ENCODE measurements around the gene BLOC1S3. TPM values are rescaled to one million over a fixed set of nuclear protein-coding genes. Genes with fewer than 3 reads are reported as not detected.

BLOC1S3 gene
- total RNA-seq, 1 donor from 2014 or later = 15.6 TPM

DNA sequence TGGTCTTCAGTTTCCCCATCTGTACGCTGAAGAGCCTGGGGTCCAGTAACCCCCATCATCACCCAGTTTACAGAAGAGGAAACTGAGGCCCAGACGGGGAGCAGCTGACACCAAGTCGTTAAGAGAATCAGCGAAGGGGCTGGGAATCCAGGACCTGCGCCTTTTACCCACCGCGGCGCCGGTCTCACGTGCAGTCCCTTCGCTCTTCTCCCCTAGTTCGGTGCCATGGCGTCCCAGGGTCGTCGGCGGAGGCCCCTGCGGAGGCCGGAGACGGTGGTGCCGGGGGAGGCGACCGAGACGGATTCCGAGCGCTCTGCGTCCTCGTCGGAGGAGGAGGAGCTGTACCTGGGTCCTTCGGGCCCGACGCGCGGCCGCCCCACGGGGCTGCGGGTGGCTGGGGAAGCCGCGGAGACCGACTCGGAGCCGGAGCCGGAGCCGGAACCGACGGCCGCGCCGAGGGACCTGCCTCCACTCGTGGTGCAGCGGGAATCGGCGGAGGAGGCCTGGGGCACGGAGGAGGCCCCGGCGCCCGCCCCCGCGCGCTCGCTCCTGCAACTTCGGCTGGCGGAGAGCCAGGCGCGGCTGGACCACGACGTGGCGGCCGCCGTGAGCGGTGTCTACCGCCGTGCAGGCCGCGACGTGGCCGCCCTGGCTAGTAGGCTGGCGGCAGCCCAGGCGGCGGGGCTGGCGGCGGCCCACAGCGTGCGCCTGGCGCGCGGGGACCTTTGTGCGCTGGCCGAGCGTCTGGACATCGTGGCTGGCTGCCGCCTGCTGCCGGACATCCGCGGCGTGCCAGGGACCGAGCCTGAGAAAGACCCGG is 698 bp downstream of the BLOC1S3 start:
- no peak for DNase-seq (ENCODE audit: extremely low read depth, low read depth, low spot score)

DNA sequence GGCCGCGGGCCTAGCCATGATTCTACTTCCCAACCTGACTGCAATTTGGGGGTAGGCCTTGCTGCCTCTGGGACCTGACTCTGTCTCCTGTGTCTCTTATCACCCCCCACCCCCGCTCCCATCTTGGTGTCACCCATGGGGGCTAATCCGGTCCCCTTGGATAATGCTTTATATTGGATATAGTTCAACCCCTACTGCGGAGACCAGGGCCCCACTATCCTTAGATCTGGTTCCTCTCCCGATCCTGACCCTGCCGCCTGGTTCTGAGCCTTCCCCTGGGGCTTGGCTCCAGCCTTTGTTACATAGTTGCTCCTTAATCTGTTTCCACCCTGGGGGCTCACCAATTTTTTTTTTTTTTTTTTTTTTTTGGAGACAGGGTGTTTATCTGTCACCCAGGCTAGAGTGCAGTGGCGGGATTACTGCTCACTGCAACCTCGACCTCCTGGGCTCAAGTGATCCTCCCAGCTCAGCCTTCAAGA is 1.3 kb downstream of the BLOC1S3 start:
- DNase-seq (ENCODE audit: extremely low read depth, low read depth, low spot score) = no peak

DNA sequence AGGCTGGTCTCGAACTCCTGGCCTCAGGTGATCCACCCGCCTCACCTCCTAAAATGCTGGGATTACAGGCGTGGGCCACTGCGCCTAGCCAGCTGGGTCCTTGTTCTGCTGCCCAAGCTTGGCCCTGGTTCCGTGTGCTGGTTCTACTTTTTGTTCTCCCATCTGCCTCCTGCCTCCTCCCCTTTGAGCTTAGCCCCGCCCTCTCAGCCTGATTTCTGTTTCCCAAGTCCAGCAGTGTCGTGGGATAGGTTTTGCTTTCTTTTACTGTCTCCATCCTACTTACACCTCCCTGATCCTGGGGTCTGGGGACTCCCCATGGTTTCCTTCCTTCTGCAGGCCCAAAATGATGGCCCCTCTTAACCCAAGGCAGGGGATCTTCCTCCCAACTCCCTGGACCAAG is 2.4 kb downstream of the BLOC1S3 start:
- no peak for DNase-seq (ENCODE audit: extremely low read depth, low read depth, low spot score)

DNA sequence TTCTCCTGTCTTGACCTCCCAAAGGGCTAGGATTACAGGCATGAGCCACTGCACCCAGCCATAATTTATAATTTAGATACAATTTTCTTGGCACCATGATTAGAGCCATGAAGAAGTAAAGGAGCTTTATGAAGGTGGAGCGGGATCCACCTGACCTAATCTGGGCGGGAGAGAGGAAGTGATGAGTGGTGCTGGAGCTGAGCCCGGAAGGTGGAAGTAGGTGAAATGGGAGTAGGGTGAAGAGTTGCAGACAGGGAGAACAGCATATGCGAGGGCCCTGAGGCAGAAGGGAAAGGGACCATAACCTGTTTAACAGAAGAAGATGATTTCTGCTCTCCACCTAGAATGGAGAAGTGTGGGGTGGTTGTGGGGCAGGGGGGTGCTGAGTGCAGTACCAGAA is 4.2 kb downstream of the BLOC1S3 start:
- no peak for DNase-seq (ENCODE audit: extremely low read depth, low read depth, low spot score)

GRCh38 chr19:45184115-45184514 is 5.5 kb downstream of the BLOC1S3 start:
- no peak for DNase-seq (ENCODE audit: extremely low read depth, low read depth, low spot score)

GRCh38 chr19:45186509-45187334 is 8.1 kb downstream of the BLOC1S3 start:
- DNase-seq (ENCODE audit: extremely low read depth, low read depth, low spot score) = no peak

DNA sequence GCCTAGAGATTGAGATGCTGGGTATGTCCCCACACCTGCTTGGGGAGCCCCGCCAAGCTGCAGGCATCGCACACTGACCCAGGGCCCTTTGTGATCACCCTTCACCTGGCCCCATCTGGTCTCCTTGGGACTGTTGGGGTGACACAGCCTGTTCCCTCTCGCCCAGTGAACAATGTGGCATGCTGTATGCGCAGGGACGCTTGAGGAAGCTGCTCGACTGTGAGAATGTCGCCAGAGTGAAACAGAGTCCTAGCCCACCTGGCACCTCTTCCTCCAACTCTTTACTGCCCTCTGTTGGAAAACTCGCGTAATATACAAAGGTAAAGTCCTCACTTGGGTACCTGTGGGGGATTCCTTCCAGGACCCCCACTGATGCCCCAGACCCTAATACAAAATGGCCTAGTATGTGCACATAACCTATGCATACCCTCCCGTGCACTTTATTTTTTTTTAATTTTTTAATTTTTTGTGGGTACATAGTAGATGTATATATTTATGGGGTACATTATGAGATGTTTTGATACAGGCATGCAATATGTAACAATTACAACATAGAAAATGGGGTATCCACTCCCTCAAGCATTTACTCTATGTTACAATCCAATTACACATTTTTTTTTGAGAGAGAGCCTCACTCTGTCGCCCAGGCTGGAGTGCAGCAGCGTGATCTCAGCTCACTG is 9.0 kb downstream of the BLOC1S3 start:
- DNase-seq (ENCODE audit: extremely low read depth, low read depth, low spot score) = no peak

DNA sequence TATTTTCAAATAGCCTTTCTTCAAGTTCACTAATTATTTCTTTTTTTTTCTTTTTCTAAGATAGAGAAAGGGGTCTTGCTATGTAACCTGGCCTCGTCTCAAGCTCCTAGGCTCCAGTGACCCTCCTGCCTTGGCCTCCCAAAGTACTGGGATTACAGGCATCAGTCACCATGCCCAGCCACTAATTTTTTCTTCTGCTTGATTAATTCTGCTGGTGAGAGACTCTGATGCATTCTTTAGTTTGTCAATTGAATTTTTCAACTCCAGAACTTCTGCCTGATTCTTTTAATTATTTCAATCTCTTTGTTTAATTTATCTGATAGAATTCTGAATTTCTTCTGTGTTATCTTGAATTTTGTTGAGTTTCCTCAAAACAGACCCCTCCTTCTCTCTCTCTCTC is 11.4 kb downstream of the BLOC1S3 start:
- no peak for DNase-seq (ENCODE audit: extremely low read depth, low read depth, low spot score)

DNA sequence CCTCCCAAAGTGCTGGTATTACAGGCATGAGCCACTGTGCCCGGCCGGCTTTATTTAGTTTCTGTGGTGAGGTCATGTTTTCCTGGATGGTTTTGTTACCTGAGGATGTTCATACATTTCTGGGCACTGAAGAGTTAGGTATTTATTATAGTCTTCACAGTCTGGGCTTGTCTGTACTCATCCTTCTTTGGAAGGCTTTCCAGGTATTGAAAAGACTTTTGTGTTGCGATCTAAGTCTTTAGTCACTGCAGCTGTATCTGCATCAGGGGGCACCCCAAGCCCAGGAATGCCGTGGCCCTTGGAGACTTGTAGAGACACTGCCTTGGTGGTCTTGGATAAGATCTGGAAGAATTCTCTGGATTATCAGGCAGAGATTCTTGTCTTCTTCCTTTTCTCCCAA is 12.8 kb downstream of the BLOC1S3 start:
- DNase-seq (ENCODE audit: extremely low read depth, low read depth, low spot score) = no peak

GRCh38 chr19:45195764-45196163 is 17.2 kb downstream of the BLOC1S3 start:
- DNase-seq (ENCODE audit: extremely low read depth, low read depth, low spot score) = no peak

DNA sequence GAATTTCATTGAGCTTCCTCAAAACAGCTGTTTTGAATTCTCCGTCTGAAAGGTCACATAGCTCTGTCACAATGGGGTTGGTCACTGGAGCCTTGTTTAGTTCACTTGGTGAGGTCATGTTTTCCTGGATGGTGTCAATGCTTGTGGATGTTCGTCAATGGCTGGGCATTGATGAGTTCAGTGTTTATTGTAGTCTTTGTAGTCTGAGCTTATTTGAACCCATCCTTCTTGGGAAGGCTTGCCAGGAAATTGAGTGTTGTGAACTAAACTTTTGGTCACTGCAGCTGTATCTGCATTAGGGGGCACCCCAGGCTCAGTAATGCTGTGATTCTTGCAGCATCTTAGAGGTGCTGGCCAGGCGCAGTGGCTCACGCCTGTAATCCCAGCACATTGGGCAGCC is 22.0 kb downstream of the BLOC1S3 start:
- no peak for DNase-seq (ENCODE audit: extremely low read depth, low read depth, low spot score)

GRCh38 chr19:45202637-45203036 is 24.1 kb downstream of the BLOC1S3 start:
- DNase-seq (ENCODE audit: extremely low read depth, low read depth, low spot score) = no peak

GRCh38 chr19:45205810-45206209 is 27.2 kb downstream of the BLOC1S3 start:
- DNase-seq (ENCODE audit: extremely low read depth, low read depth, low spot score) = no peak

GRCh38 chr19:45206328-45206727 is 27.7 kb downstream of the BLOC1S3 start:
- no peak for DNase-seq (ENCODE audit: extremely low read depth, low read depth, low spot score)

DNA sequence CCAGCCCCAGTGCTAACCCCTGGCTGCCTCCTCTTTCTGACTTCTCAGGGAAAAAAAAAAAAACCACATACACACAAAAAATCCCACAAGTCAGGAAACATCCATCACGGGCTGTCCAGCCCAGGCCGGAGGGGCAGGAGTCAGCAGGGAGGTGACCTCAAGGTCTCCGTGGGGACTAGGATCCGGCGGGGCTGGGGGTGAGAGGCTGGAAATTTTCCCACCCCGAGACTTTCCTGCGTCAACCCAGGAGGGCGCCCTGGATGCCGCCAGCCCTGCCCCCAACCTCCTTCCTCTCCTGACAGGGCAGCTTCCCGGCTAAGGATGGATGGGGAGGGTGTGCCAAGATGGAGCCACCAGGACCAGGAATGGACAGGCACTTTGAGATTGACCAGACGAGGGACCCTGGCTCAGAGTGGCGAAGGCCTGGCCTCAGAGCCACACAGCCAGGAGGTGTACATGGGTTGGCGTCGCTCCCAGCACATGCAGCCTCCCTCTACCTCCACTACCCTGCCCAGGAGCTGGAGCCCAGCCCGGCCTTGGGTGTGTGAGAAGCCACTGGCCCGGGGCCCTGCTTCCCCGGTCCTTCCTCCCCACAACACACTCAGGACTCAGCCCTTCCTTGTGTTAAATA is 33.3 kb downstream of the BLOC1S3 start:
- no peak for DNase-seq (ENCODE audit: extremely low read depth, low read depth, low spot score)

- DNase-seq (ENCODE audit: extremely low read depth, low read depth, low spot score) = no peak
Observed at GRCh38 chr19:45213031-45213430, 34.4 kb downstream of the BLOC1S3 start.

- DNase-seq (ENCODE audit: extremely low read depth, low read depth, low spot score) = no peak
Observed at GRCh38 chr19:45215391-45216191, 37.0 kb downstream of the BLOC1S3 start.

- DNase-seq (ENCODE audit: extremely low read depth, low read depth, low spot score) = no peak
Observed at GRCh38 chr19:45216667-45217066, 38.1 kb downstream of the BLOC1S3 start.

- DNase-seq (ENCODE audit: extremely low read depth, low read depth, low spot score) = no peak
Observed at GRCh38 chr19:45217193-45217956, 38.8 kb downstream of the BLOC1S3 start.
